Transverse colon (tissue), 4 donors: ENCODE measurements around the gene SPANXN4.

Experiments
- CTCF ChIP-seq, 5 experiments: fragments of 200-600 bp in 3 of 5; fragments of 450-650 bp in 2 of 5; sonication (generic) in 3 of 5; IDR thresholded peaks; 1 replicate in 2 of 5; 2 replicates in 3 of 5; pipeline ENCODE4 v1.5.1; 2016 to 2017; ENCODE audit warnings: antibody characterized with exemption in 5 of 5, inconsistent platforms in 3 of 5, mild to moderate bottlenecking in 2 of 5, moderate library complexity in 1 of 5
- EP300 ChIP-seq: sonication (generic); formaldehyde crosslinking; IDR thresholded peaks from one replicate; pipeline ENCODE4 v1.6.1; 2017; ENCODE audit warnings: antibody characterized with exemption, low read depth
- POLR2A ChIP-seq: fragments of 450-650 bp; IDR thresholded peaks from one replicate; pipeline ENCODE4 v1.6.1; 2016; ENCODE audit warnings: antibody characterized with exemption, mild to moderate bottlenecking, moderate library complexity
- POLR2AphosphoS5 ChIP-seq, 3 donors: sonication (generic); formaldehyde crosslinking; IDR thresholded peaks; one replicate each; pipeline ENCODE4 v1.6.1; 2016; ENCODE audit warnings: antibody characterized with exemption in 3 of 3

GRCh38 chrX:143002206-143002605 is 23.5 kb upstream of the SPANXN4 start:
- no peak for TF ChIP-seq CTCF (IDR thresholded peaks at IDR 0.05)
- TF ChIP-seq EP300, result no peak
- no peak for TF ChIP-seq POLR2AphosphoS5 (IDR thresholded peaks at IDR 0.05)
- no peak for TF ChIP-seq POLR2A
